Measurements from ENCODE around the gene HELZ. TPM values are rescaled to one million over a fixed set of nuclear protein-coding genes. Genes with fewer than 3 reads are reported as not detected.

Gene HELZ
- polyA plus RNA-seq, 3 donors: 24.8 to 44.1 (median 39.9) TPM

- peaks cover 51 to 76% of the 10 kb centered on the region in 2 donors for H3K36me3 ChIP-seq (replicated peaks in 1 of 2; ENCODE audit: control insufficient read depth in 1 of 2, insufficient read depth in 2 of 2, low read length in 2 of 2)
- no peak overlapping the region for H3K27ac ChIP-seq (ENCODE audit: low read depth in 1 of 2, low read length in 2 of 2)
- intact Hi-C loops (cut with micrococcal nuclease): no loop called here
- Mint-ChIP-seq H3K36me3 (peaks cover 40 to 63% of the 10 kb centered on the region in 2 donors), H3K4me3 (no peak overlapping the region), H3K9me3 (no peaks in the 10 kb centered on the region), H3K4me1 (peaks cover 6% of the 10 kb centered on the region), H3K27ac (no peak overlapping the region), H3K27me3 (ENCODE audit: low read depth in 3 of 3) (no peaks in the 10 kb centered on the region)
- TF ChIP-seq, protein P1, sequence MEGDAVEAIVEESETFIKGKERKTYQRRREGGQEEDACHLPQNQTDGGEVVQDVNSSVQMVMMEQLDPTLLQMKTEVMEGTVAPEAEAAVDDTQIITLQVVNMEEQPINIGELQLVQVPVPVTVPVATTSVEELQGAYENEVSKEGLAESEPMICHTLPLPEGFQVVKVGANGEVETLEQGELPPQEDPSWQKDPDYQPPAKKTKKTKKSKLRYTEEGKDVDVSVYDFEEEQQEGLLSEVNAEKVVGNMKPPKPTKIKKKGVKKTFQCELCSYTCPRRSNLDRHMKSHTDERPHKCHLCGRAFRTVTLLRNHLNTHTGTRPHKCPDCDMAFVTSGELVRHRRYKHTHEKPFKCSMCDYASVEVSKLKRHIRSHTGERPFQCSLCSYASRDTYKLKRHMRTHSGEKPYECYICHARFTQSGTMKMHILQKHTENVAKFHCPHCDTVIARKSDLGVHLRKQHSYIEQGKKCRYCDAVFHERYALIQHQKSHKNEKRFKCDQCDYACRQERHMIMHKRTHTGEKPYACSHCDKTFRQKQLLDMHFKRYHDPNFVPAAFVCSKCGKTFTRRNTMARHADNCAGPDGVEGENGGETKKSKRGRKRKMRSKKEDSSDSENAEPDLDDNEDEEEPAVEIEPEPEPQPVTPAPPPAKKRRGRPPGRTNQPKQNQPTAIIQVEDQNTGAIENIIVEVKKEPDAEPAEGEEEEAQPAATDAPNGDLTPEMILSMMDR (IDR thresholded peaks at IDR 0.05): no peak
- no peak for DNase-seq
- peaks cover 68% of the 10 kb centered on the region for H3K79me2 ChIP-seq (ENCODE audit: insufficient read depth, low read length)
- H2AFZ ChIP-seq (ENCODE audit: insufficient read depth, low read depth, low read length, poor library complexity, severe bottlenecking): no peak overlapping the region
- WGBS (ENCODE audit: insufficient coverage): no CpG with 5 or more reads among the region's 1 CpG
- H3K27me3 ChIP-seq (ENCODE audit: control insufficient read depth in 2 of 2, insufficient read depth in 2 of 2, low read length in 2 of 2): no peaks in the 10 kb centered on the region
- no peak overlapping the region for H3K4me2 ChIP-seq (replicated peaks; ENCODE audit: extremely low read depth, low read length, poor library complexity, severe bottlenecking)
- no peaks in the 10 kb centered on the region for H3K9me3 ChIP-seq (replicated peaks in 1 of 2; ENCODE audit: control insufficient read depth in 1 of 2, insufficient read depth in 1 of 2, low read length in 2 of 2)
- peaks cover 100% of the 10 kb centered on the region for H4K20me1 ChIP-seq (ENCODE audit: insufficient read depth, low read length)
- H3K4me1 ChIP-seq (ENCODE audit: control insufficient read depth in 1 of 2, insufficient read depth in 2 of 2, low read length in 2 of 2): no peaks in the 10 kb centered on the region
- no peak overlapping the region for H3K4me3 ChIP-seq (replicated peaks in 1 of 3; ENCODE audit: low read depth in 2 of 3, low read length in 3 of 3)
- H3K9ac ChIP-seq (ENCODE audit: insufficient read depth, low read length, poor library complexity, severe bottlenecking): no peak overlapping the region
Observed at GRCh38 chr17:67202503-67202902, 42.5 kb downstream of the HELZ start.

GRCh38 chr17:67200727-67201301 lies 44.2 kb downstream of the HELZ start:
- H3K36me3 ChIP-seq (replicated peaks in 1 of 2; ENCODE audit: control insufficient read depth in 1 of 2, insufficient read depth in 2 of 2, low read length in 2 of 2): peaks cover 61 to 89% of the 10 kb centered on the region in 2 donors
- H3K36me3 Mint-ChIP-seq: peaks cover 54 to 76% of the 10 kb centered on the region in 2 donors
- no peak overlapping the region for H3K4me3 ChIP-seq (replicated peaks in 1 of 3; ENCODE audit: low read depth in 2 of 3, low read length in 3 of 3)
- peaks cover 0 to 1% (median 0%) of the 10 kb centered on the region in 7 donors for H3K9me3 Mint-ChIP-seq
- peaks cover 62% of the 10 kb centered on the region for H3K79me2 ChIP-seq (ENCODE audit: insufficient read depth, low read length)
- TF ChIP-seq, protein P1 (IDR thresholded peaks at IDR 0.05): peak; percentile 82
- peaks cover 3% of the 10 kb centered on the region for H3K4me1 Mint-ChIP-seq
- intact Hi-C loops (cut with micrococcal nuclease): no loop called here
- peak overlapping the region in 1 of 7 donors; percentile 23 for H3K27ac Mint-ChIP-seq
- H3K27me3 ChIP-seq (ENCODE audit: control insufficient read depth in 2 of 2, insufficient read depth in 2 of 2, low read length in 2 of 2): no peaks in the 10 kb centered on the region
- no peak overlapping the region for H2AFZ ChIP-seq (ENCODE audit: insufficient read depth, low read depth, low read length, poor library complexity, severe bottlenecking)
- no peaks in the 10 kb centered on the region for H3K27me3 Mint-ChIP-seq (ENCODE audit: low read depth in 3 of 3)
- WGBS (ENCODE audit: insufficient coverage): no CpG with 5 or more reads among the region's 4 CpGs
- H3K4me3 Mint-ChIP-seq: no peak overlapping the region
- DNase-seq: no peak
- H3K27ac ChIP-seq (ENCODE audit: low read depth in 1 of 2, low read length in 2 of 2): peak overlapping the region in 1 of 2 donors; percentile 8
- H3K4me1 ChIP-seq (ENCODE audit: control insufficient read depth in 1 of 2, insufficient read depth in 2 of 2, low read length in 2 of 2): no peaks in the 10 kb centered on the region
- H4K20me1 ChIP-seq (ENCODE audit: insufficient read depth, low read length): peaks cover 100% of the 10 kb centered on the region
- H3K9ac ChIP-seq (ENCODE audit: insufficient read depth, low read length, poor library complexity, severe bottlenecking): no peak overlapping the region
- H3K4me2 ChIP-seq (replicated peaks; ENCODE audit: extremely low read depth, low read length, poor library complexity, severe bottlenecking): no peak overlapping the region
- H3K9me3 ChIP-seq (replicated peaks in 1 of 2; ENCODE audit: control insufficient read depth in 1 of 2, insufficient read depth in 1 of 2, low read length in 2 of 2): no peaks in the 10 kb centered on the region

All from CD14-positive monocyte (primary cell).